Measurements from ENCODE around the gene TCTN3.
"Not testable (repeated sequence)": the region's sequence is repeated elsewhere in the genome, so short reads cannot be mapped to it uniquely, and the experiment has no call there.

The TCTN3 gene

GRCh38 chr10:95626500-95626899 lies 67.2 kb downstream of the TCTN3 start:
- no peak for DNase-seq (ENCODE audit: low spot score)

GRCh38 chr10:95620415-95620814 lies 73.3 kb downstream of the TCTN3 start:
- DNase-seq (ENCODE audit: low spot score) = not testable (repeated sequence)

DNA sequence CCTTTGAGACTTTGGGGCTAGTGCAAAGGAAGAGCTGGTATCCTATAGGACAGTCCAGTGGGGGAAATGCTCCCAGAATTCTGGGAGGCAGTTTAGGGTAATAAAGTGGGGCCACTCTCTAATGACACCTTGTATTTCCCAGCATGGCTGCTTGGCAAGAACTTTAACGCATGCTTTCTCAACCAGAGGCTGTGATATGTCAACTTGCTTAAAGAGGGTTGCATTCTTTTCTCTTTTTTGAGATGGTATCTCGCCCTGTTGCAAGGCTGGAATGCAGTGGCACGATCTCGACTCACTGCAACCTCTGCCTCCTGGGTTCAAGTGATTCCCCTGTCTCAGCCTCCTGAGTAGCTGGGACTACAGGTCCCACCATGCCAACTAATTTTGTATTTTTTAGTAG lies 75.6 kb downstream of the TCTN3 start:
- DNase-seq (ENCODE audit: low spot score) = no peak

GRCh38 chr10:95616446-95616845 lies 77.3 kb downstream of the TCTN3 start:
- DNase-seq (ENCODE audit: low spot score) = no peak

Data from SW480 (cell line).